H9 (cell line): ENCODE results near the gene ZNF776. TPM values are rescaled to one million over a fixed set of nuclear protein-coding genes. Genes with fewer than 3 reads are reported as not detected.

Source experiments
- DNase-seq: peaks from one replicate; pipeline ENCODE4 v3.0.0-alpha.2; 2017
- H2AFZ ChIP-seq: one replicate; pipeline ENCODE4 v1.6.1; 2013; ENCODE audit warnings: mild to moderate bottlenecking, low read length, control low read depth, moderate library complexity
- H2AK5ac ChIP-seq: 2 replicates; pipeline ENCODE4 v1.6.1; 2013; ENCODE audit warnings: low read length, control low read depth, mixed read lengths; ENCODE audit not compliant: insufficient read length
- H2BK120ac ChIP-seq: one replicate; pipeline ENCODE4 v1.6.1; 2013; ENCODE audit warnings: low read depth, mild to moderate bottlenecking, low read length, control low read depth, inconsistent platforms; ENCODE audit not compliant: poor library complexity, severe bottlenecking
- H2BK12ac ChIP-seq: 2 replicates; pipeline ENCODE4 v1.6.1; 2013; ENCODE audit warnings: low read length, control low read depth, mixed read lengths, low read depth; ENCODE audit not compliant: insufficient read length
- H2BK15ac ChIP-seq: 2 replicates; pipeline ENCODE4 v1.6.1; 2013; ENCODE audit warnings: low read depth, low read length, control low read depth
- H2BK20ac ChIP-seq: one replicate; pipeline ENCODE4 v1.6.1; 2013; ENCODE audit warnings: low read depth, mild to moderate bottlenecking, low read length, control low read depth, inconsistent platforms; ENCODE audit not compliant: poor library complexity, severe bottlenecking
- H2BK5ac ChIP-seq: 2 replicates; pipeline ENCODE4 v1.6.1; 2013; ENCODE audit warnings: low read length, control low read depth, mixed read lengths; ENCODE audit not compliant: insufficient read length
- H3K14ac ChIP-seq: 2 replicates; pipeline ENCODE4 v1.6.1; 2013; ENCODE audit warnings: low read length, control low read depth; ENCODE audit not compliant: insufficient read depth
- H3K18ac ChIP-seq: 2 replicates; pipeline ENCODE4 v1.6.1; 2013; ENCODE audit warnings: low read depth, mild to moderate bottlenecking, mixed read lengths, low read length, control low read depth; ENCODE audit not compliant: insufficient read length
- H3K23ac ChIP-seq: 2 replicates; pipeline ENCODE4 v1.6.1; 2013; ENCODE audit warnings: low read length, control low read depth, mixed read lengths, low read depth; ENCODE audit not compliant: insufficient read length
- H3K23me2 ChIP-seq: 2 replicates; pipeline ENCODE4 v1.6.1; 2013; ENCODE audit warnings: low read depth, mild to moderate bottlenecking, mixed read lengths, low read length, control low read depth; ENCODE audit not compliant: insufficient read length, poor library complexity, severe bottlenecking
- H3K27ac ChIP-seq: 2 replicates; pipeline ENCODE4 v1.5.1; 2013; ENCODE audit warnings: low read length, control low read depth, mixed read lengths, low read depth; ENCODE audit not compliant: insufficient read length
- H3K27me3 ChIP-seq: 2 replicates; pipeline ENCODE4 v1.6.1; 2013; ENCODE audit warnings: low read length, control low read depth, inconsistent platforms; ENCODE audit not compliant: insufficient read depth
- H3K4ac ChIP-seq: 2 replicates; pipeline ENCODE4 v1.6.1; 2013; ENCODE audit warnings: low read depth, mild to moderate bottlenecking, control low read depth, inconsistent platforms, low read length, moderate library complexity
- H3K4me1 ChIP-seq: 2 replicates; pipeline ENCODE4 v1.6.1; 2013; ENCODE audit warnings: low read length, control low read depth, inconsistent platforms; ENCODE audit not compliant: insufficient read depth
- H3K4me2 ChIP-seq: 2 replicates; pipeline ENCODE4 v1.6.1; 2013; ENCODE audit warnings: low read length, control low read depth, mixed read lengths; ENCODE audit not compliant: insufficient read length, insufficient read depth
- H3K56ac ChIP-seq: 2 replicates; pipeline ENCODE4 v1.6.1; 2013; ENCODE audit warnings: low read depth, mild to moderate bottlenecking, mixed read lengths, low read length, control low read depth; ENCODE audit not compliant: insufficient read length
- H3K79me1 ChIP-seq: 2 replicates; pipeline ENCODE4 v1.6.1; 2013; ENCODE audit warnings: low read depth, mild to moderate bottlenecking, moderate library complexity, low read length, control low read depth, inconsistent platforms; ENCODE audit not compliant: insufficient read depth, poor library complexity, severe bottlenecking
- H3K79me2 ChIP-seq: 2 replicates; pipeline ENCODE4 v1.6.1; 2013; ENCODE audit warnings: low read length, control low read depth, inconsistent platforms; ENCODE audit not compliant: insufficient read depth
- H3K9ac ChIP-seq: 2 replicates; pipeline ENCODE4 v1.6.1; 2013; ENCODE audit warnings: low read length, control low read depth, mixed read lengths; ENCODE audit not compliant: insufficient read length; ENCODE audit errors: extremely low read depth
- H3K9me3 ChIP-seq: one replicate; pipeline ENCODE4 v1.6.1; 2013; ENCODE audit warnings: low read depth, low read length, inconsistent platforms; ENCODE audit not compliant: control insufficient read depth
- H3T11ph ChIP-seq: one replicate; pipeline ENCODE4 v1.6.1; 2013; ENCODE audit warnings: mild to moderate bottlenecking, low read length, control low read depth, inconsistent platforms
- H4K20me1 ChIP-seq: one replicate; pipeline ENCODE4 v1.6.1; 2013; ENCODE audit not compliant: control insufficient read depth, insufficient read length, insufficient read depth
- H4K5ac ChIP-seq: 2 replicates; pipeline ENCODE4 v1.6.1; 2013; ENCODE audit warnings: low read depth, mild to moderate bottlenecking, mixed read lengths, low read length, control low read depth; ENCODE audit not compliant: insufficient read length
- H4K8ac ChIP-seq: replicated peaks from 2 replicates; pipeline ENCODE4 v1.6.1; 2013; ENCODE audit warnings: low read length, control low read depth, mixed read lengths, low read depth; ENCODE audit not compliant: insufficient read length
- H4K91ac ChIP-seq: 2 replicates; pipeline ENCODE4 v1.6.1; 2013; ENCODE audit warnings: low read depth, mild to moderate bottlenecking, moderate library complexity, mixed read lengths, low read length, control low read depth; ENCODE audit not compliant: insufficient read length
- H3K27ac Mint-ChIP-seq, 3 experiments: 2 replicates in 2 of 3; 3 replicates in 1 of 3; pipeline ENCODE4 v1.8.0; 2020 to 2021; ENCODE audit warnings: mixed read lengths in 3 of 3, mild to moderate bottlenecking in 1 of 3, moderate library complexity in 1 of 3
- H3K27me3 Mint-ChIP-seq: 2 replicates; pipeline ENCODE4 v1.8.0; 2021; ENCODE audit warnings: low read depth, mild to moderate bottlenecking, moderate library complexity, mixed read lengths
- H3K36me3 Mint-ChIP-seq, 3 experiments: 2 replicates in 2 of 3; 3 replicates in 1 of 3; pipeline ENCODE4 v1.8.0; 2020 to 2021; ENCODE audit warnings: low read depth in 3 of 3, mixed read lengths in 3 of 3; ENCODE audit not compliant: insufficient read depth in 1 of 3
- H3K4me1 Mint-ChIP-seq, 2 experiments: 2 replicates each; pipeline ENCODE4 v1.8.0; 2020; ENCODE audit warnings: mixed read lengths in 2 of 2
- H3K4me3 Mint-ChIP-seq, 2 experiments: 2 replicates in 1 of 2; 3 replicates in 1 of 2; pipeline ENCODE4 v1.8.0; 2020 to 2021; ENCODE audit warnings: mild to moderate bottlenecking in 2 of 2, mixed read lengths in 2 of 2, moderate library complexity in 1 of 2
- H3K9me3 Mint-ChIP-seq, 2 experiments: 2 replicates in 1 of 2; 3 replicates in 1 of 2; pipeline ENCODE4 v1.8.0; 2020; ENCODE audit warnings: mild to moderate bottlenecking in 2 of 2, mixed read lengths in 2 of 2, moderate library complexity in 1 of 2
- CTCF ChIP-seq: fragments of 200-600 bp; sonication (generic); conservative IDR thresholded peaks from 3 replicates; pipeline ENCODE4 v1.8.0; 2021; ENCODE audit warnings: antibody characterized with exemption, mild to moderate bottlenecking
- WGBS: extraction: QIAGEN DNeasy Blood & Tissue Kit; methylation state at CpG from one replicate; pipeline ENCODE4 v1.1.7; 2013; ENCODE audit warnings: missing lambda C conversion rate, low lambda C conversion rate, mixed read lengths; ENCODE audit not compliant: insufficient read length; ENCODE audit errors: extremely low coverage; 5-methylcytosine and 5-hydroxymethylcytosine counted together
- long read RNA-seq: library from polyadenylated mRNA; unstranded; transcript quantifications from one replicate; pipeline ENCODE4 v2.0.0, GENCODE V29; 2020
- total RNA-seq: library from RNA; stranded (reverse); gene quantifications from 2 replicates; pipeline ENCODE4 v1.2.1, GENCODE V29; 2021

ZNF776 gene
- 19.7 and 22.8 TPM in 2 replicates for total RNA-seq
- long read RNA-seq, full-length matches to known transcripts, result 13 of 51 reads
- long read RNA-seq, partial matches to known transcripts, result 0 of 51 reads
- long read RNA-seq, other reads (novel, unspliced or antisense), result 38 of 51 reads

GRCh38 chr19:57746580-57747471 is at the start of gene ZNF776:
TSS of gene ZNF776 (plus strand) at chr19:57746815. CDS start at chr19:57747059, 244 bp downstream.
- Mint-ChIP-seq H3K4me3 (peak within 1 kb of the TSS; percentile 96 to 99), H3K36me3 (peaks cover 25 to 39% (median 36%) of the 10 kb centered on the region in 3 experiments; a peak in 6 of 7 replicates), H3K9me3 (no peaks in the 10 kb centered on the region; a peak in 1 of 5 replicates), H3K27ac (peak within 1 kb of the TSS; percentile 93 to 99 (median 94)), H3K4me1 (peaks cover 10 to 11% of the 10 kb centered on the region in 2 experiments), H3K27me3 (peaks cover 6% of the 10 kb centered on the region)
- no peak within 1 kb of the TSS for H4K8ac ChIP-seq
- H2AFZ ChIP-seq, result no peak within 1 kb of the TSS
- WGBS, result no CpG with 5 or more reads among the region's 51 CpGs
- H3K18ac ChIP-seq, result peak within 1 kb of the TSS; percentile 91
- H3K27ac ChIP-seq, result no peak within 1 kb of the TSS
- no peak within 1 kb of the TSS for H3K4ac ChIP-seq
- H3K56ac ChIP-seq, result no peak within 1 kb of the TSS
- TF ChIP-seq CTCF, result no peak
- H2BK5ac ChIP-seq, result no peak within 1 kb of the TSS
- H3K23me2 ChIP-seq, result peaks cover 6% of the 10 kb centered on the region
- no peak within 1 kb of the TSS for H2BK120ac ChIP-seq
- H3T11ph ChIP-seq, result no peak within 1 kb of the TSS
- H3K27me3 ChIP-seq, result no peaks in the 10 kb centered on the region
- H2AK5ac ChIP-seq, result no peak within 1 kb of the TSS
- H3K79me2 ChIP-seq, result peaks cover 21% of the 10 kb centered on the region
- DNase-seq, result peak; percentile 87
- no peak within 1 kb of the TSS for H2BK20ac ChIP-seq
- H3K23ac ChIP-seq, result no peak within 1 kb of the TSS
- H3K4me2 ChIP-seq, result peak within 1 kb of the TSS; percentile 99
- no peaks in the 10 kb centered on the region for H4K20me1 ChIP-seq
- no peaks in the 10 kb centered on the region for H3K9me3 ChIP-seq
- peak within 1 kb of the TSS; percentile 61; the same call in 1 of the 2 replicates for H3K14ac ChIP-seq
- no peak within 1 kb of the TSS for H4K91ac ChIP-seq
- no peak within 1 kb of the TSS for H4K5ac ChIP-seq
- H3K9ac ChIP-seq, result peak within 1 kb of the TSS; percentile 91
- peaks cover 6% of the 10 kb centered on the region; the same call in 1 of the 2 replicates for H3K4me1 ChIP-seq
- H3K79me1 ChIP-seq, result peaks cover 14% of the 10 kb centered on the region
- H2BK15ac ChIP-seq, result no peak within 1 kb of the TSS
- H2BK12ac ChIP-seq, result no peak within 1 kb of the TSS
